Parathyroid adenoma (tissue), 2 donors: ENCODE results near the gene COX6B2.

Source experiments
- H2AFZ ChIP-seq: fragments of 300-600 bp; sonication (generic); one replicate; pipeline ENCODE4 v1.7.0; 2017; ENCODE audit warnings: antibody characterized with exemption, mild to moderate bottlenecking
- H3K27ac ChIP-seq: fragments of 300-600 bp; sonication (generic); one replicate; pipeline ENCODE4 v1.7.0; 2017
- H3K27me3 ChIP-seq: fragments of 300-600 bp; sonication (generic); one replicate; pipeline ENCODE4 v1.7.0; 2017; ENCODE audit warnings: low read length; ENCODE audit not compliant: control insufficient read depth, insufficient read depth
- H3K36me3 ChIP-seq: fragments of 300-600 bp; sonication (generic); one replicate; pipeline ENCODE4 v1.7.0; 2017; ENCODE audit warnings: low read length; ENCODE audit not compliant: control insufficient read depth, insufficient read depth
- H3K4me1 ChIP-seq: fragments of 300-600 bp; sonication (generic); one replicate; pipeline ENCODE4 v1.7.0; 2017; ENCODE audit warnings: control low read depth
- H3K4me2 ChIP-seq: fragments of 300-600 bp; sonication (generic); one replicate; pipeline ENCODE4 v1.7.0; 2017; ENCODE audit warnings: low read length
- H3K4me3 ChIP-seq: fragments of 300-600 bp; sonication (generic); one replicate; pipeline ENCODE4 v1.7.0; 2017; ENCODE audit warnings: low read depth, low read length
- H3K79me2 ChIP-seq: fragments of 300-600 bp; sonication (generic); one replicate; pipeline ENCODE4 v1.7.0; 2017; ENCODE audit warnings: control low read depth
- H3K9ac ChIP-seq: fragments of 300-600 bp; sonication (generic); one replicate; pipeline ENCODE4 v1.7.0; 2017; ENCODE audit warnings: mild to moderate bottlenecking
- H3K9me3 ChIP-seq: fragments of 300-600 bp; sonication (generic); one replicate; pipeline ENCODE4 v1.7.0; 2017; ENCODE audit warnings: low read length; ENCODE audit not compliant: control insufficient read depth
- CTCF ChIP-seq: fragments of 300-600 bp; sonication (generic); IDR thresholded peaks from one replicate; pipeline ENCODE4 v1.7.0; 2017; ENCODE audit warnings: antibody characterized with exemption, mild to moderate bottlenecking
- donor health status: primary hyperparathyroidism.

Gene COX6B2

GRCh38 chr19:55392820-55393761, 38.6 kb upstream of the COX6B2 start:
- H3K4me1 ChIP-seq, result peaks cover 2% of the 10 kb centered on the region
- H3K9me3 ChIP-seq, result no peaks in the 10 kb centered on the region
- no peak overlapping the region for H3K4me3 ChIP-seq
- H3K79me2 ChIP-seq, result peaks cover 10% of the 10 kb centered on the region
- H3K27me3 ChIP-seq, result no peaks in the 10 kb centered on the region
- no peak overlapping the region for H3K4me2 ChIP-seq
- H3K36me3 ChIP-seq, result no peaks in the 10 kb centered on the region
- H2AFZ ChIP-seq, result no peak overlapping the region
- no peak overlapping the region for H3K9ac ChIP-seq
- no peak overlapping the region for H3K27ac ChIP-seq
- no peak for TF ChIP-seq CTCF

GRCh38 chr19:55391702-55392615, 37.4 kb upstream of the COX6B2 start:
- Histone ChIP-seq H2AFZ (no peak overlapping the region), H3K4me2 (no peak overlapping the region), H3K27me3 (no peaks in the 10 kb centered on the region), H3K4me1 (peaks cover 11% of the 10 kb centered on the region), H3K9me3 (no peaks in the 10 kb centered on the region), H3K36me3 (no peaks in the 10 kb centered on the region), H3K27ac (no peak overlapping the region), H3K9ac (no peak overlapping the region), H3K4me3 (no peak overlapping the region), H3K79me2 (peaks cover 21% of the 10 kb centered on the region)
- no peak for TF ChIP-seq CTCF

- no peak for TF ChIP-seq CTCF
Measured at GRCh38 chr19:55391191-55391670, 36.7 kb upstream of the COX6B2 start.

GRCh38 chr19:55390461-55390880, 36.0 kb upstream of the COX6B2 start:
- Histone ChIP-seq H3K4me1 (peaks cover 14% of the 10 kb centered on the region), H3K27ac (no peak overlapping the region), H3K27me3 (no peaks in the 10 kb centered on the region), H3K9ac (no peak overlapping the region), H3K79me2 (peaks cover 32% of the 10 kb centered on the region), H3K4me3 (no peak overlapping the region), H3K4me2 (no peak overlapping the region), H3K36me3 (no peaks in the 10 kb centered on the region), H3K9me3 (no peaks in the 10 kb centered on the region), H2AFZ (no peak overlapping the region)
- TF ChIP-seq CTCF, result no peak

More at GRCh38 chr19:55391191-55391670, 36.7 kb upstream of the COX6B2 start:
- Histone ChIP-seq H2AFZ (no peak overlapping the region), H3K4me2 (no peak overlapping the region), H3K4me3 (no peak overlapping the region), H3K27me3 (no peaks in the 10 kb centered on the region), H3K9me3 (no peaks in the 10 kb centered on the region), H3K4me1 (peaks cover 14% of the 10 kb centered on the region), H3K9ac (no peak overlapping the region), H3K79me2 (peaks cover 28% of the 10 kb centered on the region), H3K27ac (no peak overlapping the region), H3K36me3 (no peaks in the 10 kb centered on the region)
